Forelimb muscle (tissue), 1 donor: ENCODE measurements around the gene DYNAP. TPM values are rescaled to one million over a fixed set of nuclear protein-coding genes. Genes with fewer than 3 reads are reported as not detected.

Experiments used
- DNase-seq: peaks from one replicate; pipeline ENCODE4 v3.0.0-alpha.2; 2013; ENCODE audit warnings: low read depth
- polyA plus RNA-seq: library from polyadenylated mRNA; unstranded; fragments of 120-200 nt; gene quantifications from one replicate; pipeline ENCODE4 v1.2.1, GENCODE V29; 2013; ENCODE audit not compliant: insufficient read length

DYNAP gene
- polyA plus RNA-seq, 1 donor, result 0.10 TPM

DNA sequence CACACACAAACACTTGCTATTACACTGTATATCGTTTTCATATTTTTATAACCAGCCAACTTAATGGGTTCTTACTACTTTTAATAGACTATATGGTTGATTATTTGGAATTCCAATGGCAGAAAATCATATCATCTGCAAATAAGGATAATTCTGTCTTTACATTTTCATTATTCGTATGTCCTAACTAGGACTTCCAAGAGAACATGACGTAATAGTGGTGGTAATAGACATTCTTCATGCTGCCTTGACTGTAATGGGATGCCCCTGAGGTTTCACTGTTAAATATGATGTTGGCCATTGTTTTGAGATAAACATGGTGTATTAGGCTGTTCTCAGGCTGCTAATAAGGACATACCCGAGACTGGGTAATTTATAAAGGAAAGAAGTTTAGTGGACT, 45.2 kb downstream of the DYNAP start:
- DNase-seq, result no peak

DNA sequence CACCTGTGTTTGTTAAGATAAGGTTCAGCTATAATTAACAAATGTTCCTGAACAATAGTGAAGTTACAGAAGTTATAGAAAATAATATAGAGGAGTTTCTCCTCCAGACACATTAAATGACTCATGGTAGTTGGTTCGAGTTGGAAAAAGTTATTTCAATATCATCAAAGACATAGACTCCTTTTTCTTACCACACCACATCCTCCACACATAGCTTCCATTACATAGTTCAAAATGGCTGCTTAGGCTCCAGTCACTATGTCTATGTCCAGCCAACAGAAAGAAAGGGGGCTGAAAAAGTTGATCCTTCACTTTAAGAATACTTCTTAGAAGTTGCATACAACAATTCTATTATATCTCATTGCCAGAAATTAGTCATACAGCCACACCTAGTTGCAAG, 50.7 kb downstream of the DYNAP start:
- no peak for DNase-seq

DNA sequence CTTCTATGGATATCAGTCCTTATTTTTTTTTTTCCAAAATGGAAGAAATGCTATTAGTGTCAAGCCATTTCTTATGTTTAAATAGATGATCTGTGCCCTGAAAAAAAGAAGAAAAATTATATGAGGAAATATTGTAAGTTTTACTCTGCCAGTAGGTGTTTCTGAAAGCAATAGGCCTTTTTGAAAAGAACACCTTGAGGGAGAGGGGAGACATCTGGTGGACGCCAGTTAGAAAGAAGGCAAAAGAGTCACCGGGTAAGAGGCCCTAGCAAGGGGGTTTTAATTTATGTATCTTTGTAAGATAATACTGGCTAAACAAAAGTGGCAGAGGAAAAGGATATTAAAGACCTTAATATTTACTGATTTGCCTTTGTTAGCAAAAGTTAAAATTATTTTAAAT, 56.1 kb downstream of the DYNAP start:
- no peak for DNase-seq

Other genes with a start within 250 kb of the DYNAP start
- not detected for gene STARD6, start 233.4 kb upstream of the DYNAP start, polyA plus RNA-seq
- 9.1 TPM for gene C18orf54, start 233.3 kb upstream of the DYNAP start, polyA plus RNA-seq
- gene RAB27B, start 237.2 kb downstream of the DYNAP start, polyA plus RNA-seq, result 0.61 TPM